Stimulated activated CD8-positive, alpha-beta memory T cell treated with anti-CD3 and anti-CD28 coated beads, Interleukin-4, amount 100 ng/mL, for 24 hours (primary cell): ENCODE data around the gene BAHCC1.
A peak's percentile ranks its signal among the peaks of the same experiment; 100 is the strongest.
"Not testable (repeated sequence)": the region's sequence is repeated elsewhere in the genome, so short reads cannot be mapped to it uniquely, and the experiment has no call there.

Experiments
- DNase-seq: peaks from one replicate; pipeline ENCODE4 v3.0.0-alpha.2; 2020; ENCODE audit warnings: low read depth

BAHCC1 gene

GRCh38 chr17:81394921-81395599 lies at the start of gene BAHCC1:
Gene BAHCC1 (plus strand): TSS chr17:81395457. CDS start chr17:81399740, 4,283 bp downstream.
- DNase-seq: peak; percentile 82

DNA sequence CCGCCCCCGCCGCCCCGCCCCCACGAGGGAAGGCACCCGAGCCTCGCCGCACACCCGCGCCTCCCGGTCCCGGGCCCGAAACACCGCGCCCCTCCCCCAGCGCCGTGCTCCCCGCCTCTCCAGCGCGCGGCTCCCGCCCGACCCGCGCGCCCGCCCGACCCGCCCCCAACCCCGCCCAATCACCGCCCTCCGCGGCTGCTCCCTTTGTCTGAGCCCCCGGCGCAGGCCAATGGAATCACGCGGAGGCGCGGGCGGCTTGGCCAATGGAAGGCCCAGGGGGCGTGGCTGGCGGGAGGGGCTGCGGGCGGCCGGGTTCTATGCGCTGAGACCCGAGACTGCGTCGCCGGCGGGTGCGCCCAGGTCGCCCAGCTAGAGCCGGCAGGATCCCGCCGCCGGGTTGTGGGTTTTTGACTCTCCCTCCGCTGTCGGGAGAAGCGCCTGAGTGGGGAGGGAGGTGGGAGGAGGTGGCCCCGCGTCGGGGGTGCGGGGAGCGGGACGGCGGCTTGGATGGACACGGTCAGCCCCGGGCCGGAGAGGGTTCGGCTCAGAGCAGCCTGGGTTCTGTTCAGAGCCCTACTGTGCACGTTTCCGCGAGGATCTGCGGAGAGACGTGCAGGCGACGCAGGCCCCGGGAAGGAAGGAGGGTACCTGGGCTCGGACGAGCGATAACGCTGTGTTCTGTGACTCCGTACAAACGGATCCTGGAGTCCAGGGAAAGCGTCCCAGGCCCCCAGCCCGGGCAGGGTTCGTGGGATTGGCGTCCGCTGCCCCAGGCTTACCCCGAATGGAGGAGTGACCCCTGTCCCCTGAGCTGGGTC lies 49.0 kb upstream of the BAHCC1 start:
- peak; percentile 95 for DNase-seq

GRCh38 chr17:81346908-81347349 lies 48.3 kb upstream of the BAHCC1 start:
- DNase-seq: no peak

GRCh38 chr17:81347437-81347836 lies 47.8 kb upstream of the BAHCC1 start:
- DNase-seq: no peak

DNA sequence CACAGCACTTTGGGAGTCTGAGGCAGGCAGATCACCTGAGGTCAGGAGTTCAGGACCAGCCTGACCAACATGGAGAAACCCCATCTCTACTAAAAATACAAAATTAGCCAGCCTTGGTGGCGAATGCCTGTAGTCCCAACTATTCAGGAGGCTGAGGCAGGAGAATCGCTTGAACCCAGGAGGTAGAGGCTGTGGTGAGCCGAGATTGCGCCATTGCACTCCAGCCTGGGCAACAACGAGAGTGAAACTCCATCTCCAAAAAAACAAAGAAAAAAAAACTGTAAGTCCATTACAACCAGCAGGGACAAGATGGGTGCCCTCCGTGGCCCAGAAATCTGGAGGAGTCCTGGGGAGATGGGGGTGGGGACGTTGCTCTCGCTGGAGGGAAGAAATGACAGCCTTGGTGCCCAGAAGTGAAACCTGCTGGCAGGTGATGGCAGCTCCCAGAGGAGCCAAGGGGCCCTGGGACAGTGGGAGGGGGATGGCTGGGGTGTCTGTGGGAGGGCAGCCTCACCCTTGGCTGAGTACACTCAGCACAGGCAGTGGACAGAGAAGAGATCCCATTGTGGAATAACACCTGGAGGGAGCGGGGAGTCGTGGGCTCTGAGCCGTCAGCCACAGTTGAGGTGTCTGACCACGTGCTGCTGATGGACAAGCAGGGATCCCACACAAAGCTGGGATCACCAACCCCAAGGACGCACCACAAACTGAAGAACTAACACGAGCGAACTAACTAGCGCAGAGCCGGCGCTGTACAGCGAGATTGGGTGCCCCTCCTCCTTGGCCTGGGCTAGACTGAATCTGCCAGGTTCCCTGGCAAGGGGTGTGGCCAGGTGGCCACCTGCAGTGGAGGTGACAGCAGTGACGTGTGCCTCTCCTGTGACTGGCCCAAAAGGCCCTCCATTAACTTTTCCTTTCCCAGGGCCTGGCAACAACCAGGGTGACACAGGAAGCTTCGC lies 46.9 kb upstream of the BAHCC1 start:
- no peak for DNase-seq

GRCh38 chr17:81349397-81350319 lies 45.6 kb upstream of the BAHCC1 start:
- no peak for DNase-seq

GRCh38 chr17:81350320-81350890 lies 44.9 kb upstream of the BAHCC1 start:
- no peak for DNase-seq

- not testable (repeated sequence) for DNase-seq
Observed at GRCh38 chr17:81351329-81352052, 43.8 kb upstream of the BAHCC1 start.

DNA sequence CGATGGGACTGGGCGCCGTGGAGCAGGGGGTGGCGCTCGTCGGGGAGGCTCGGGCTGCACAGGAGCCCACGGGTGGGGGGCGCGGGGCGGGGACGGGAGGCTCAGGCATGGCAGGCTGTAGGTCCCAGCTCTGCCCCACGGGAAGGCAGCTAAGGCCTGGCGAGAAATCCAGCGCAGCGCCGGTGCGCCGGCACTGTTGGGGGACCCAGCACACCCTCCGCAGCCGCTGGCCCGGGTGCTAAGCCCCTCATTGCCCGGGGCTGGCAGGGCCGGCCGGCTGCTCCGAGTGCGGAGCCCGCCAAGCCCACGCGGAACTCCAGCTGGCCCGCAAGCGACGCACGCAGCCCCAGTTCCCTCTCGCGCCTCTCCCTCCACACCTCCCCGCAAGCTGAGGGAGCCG lies 43.2 kb upstream of the BAHCC1 start:
- DNase-seq: not testable (repeated sequence)

GRCh38 chr17:81354252-81354953 lies 40.9 kb upstream of the BAHCC1 start:
- DNase-seq: no peak

- DNase-seq: no peak
Observed at GRCh38 chr17:81354954-81355347, 40.3 kb upstream of the BAHCC1 start.

- no peak for DNase-seq
Observed at GRCh38 chr17:81359218-81359617, 36.0 kb upstream of the BAHCC1 start.

DNA sequence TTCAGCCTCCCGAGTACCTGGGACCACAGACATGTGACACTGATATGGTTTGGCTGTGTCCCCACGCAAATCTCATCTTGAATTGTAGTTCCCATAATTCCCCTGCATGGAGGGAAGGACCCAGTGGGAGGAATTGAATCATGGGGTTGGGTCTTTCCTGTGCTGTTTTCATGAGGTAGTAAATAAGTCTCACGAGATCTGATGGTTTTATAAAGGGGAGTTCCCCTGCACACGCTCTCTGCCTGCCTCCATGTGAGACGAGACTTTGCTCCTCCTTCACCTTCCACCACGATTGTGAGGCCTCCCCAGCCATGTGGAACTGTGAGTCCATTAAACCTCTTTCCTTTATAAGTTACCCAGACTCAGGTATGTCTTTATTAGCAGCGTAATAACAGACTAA lies 33.3 kb upstream of the BAHCC1 start:
- DNase-seq: not testable (repeated sequence)

- no peak for DNase-seq
Observed at GRCh38 chr17:81364278-81365147, 30.7 kb upstream of the BAHCC1 start.

DNA sequence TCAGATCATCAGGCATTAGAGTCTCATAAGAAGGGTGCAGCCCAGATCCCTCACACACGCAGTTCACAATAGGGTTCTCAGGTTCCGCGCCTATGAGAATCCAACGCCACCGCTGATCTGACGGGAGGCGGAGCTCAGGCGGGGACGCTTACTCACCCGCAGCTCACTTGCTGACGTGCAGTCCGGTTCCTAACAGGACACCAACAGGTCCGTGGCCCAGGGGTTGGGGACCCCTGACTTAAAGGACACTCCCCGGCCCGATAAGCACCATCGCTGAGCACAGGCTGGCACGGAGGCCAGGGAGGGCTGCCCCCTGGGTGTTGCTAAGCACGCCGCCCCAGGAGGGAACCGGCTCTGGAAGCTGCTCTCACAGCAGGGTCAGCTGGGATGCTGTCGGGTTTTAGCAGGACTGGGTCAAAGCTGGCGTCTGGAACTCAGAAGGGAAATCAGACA lies 30.1 kb upstream of the BAHCC1 start:
- DNase-seq: no peak

- no peak for DNase-seq
Observed at GRCh38 chr17:81365601-81366585, 29.4 kb upstream of the BAHCC1 start.

DNA sequence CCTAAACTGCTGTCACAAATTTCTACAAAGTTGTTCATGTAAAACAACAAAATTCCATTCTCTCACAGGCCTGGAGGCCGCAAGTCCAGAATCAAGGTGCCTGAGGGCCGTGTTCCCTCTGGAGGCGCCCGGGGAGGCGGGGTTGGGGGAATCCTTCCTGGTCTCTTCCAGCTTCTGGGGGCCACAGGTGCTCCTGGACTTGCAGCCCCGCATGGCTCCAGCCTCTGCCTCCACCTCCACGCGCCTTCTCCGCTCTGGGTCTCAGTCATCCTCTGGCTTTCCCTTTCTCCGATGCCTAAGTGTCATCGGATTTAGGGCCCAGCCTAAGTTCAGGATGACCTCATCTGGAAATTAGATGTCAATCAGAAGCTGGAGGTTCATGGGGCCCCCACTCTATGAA lies 28.6 kb upstream of the BAHCC1 start:
- DNase-seq: no peak
